ENCODE data around the gene BLOC1S1.

The BLOC1S1 gene

GRCh38 chr12:55742719-55743405, 27.0 kb downstream of the BLOC1S1 start, which contains the start of gene GDF11:
Gene GDF11, plus strand, starts transcription at chr12:55743122. Its CDS starts 195 bp downstream, at chr12:55743317.
- Histone ChIP-seq H3K4me3 (ENCODE audit: low read depth in 1 of 2, low read length in 2 of 2) (peak within 1 kb of the TSS; percentile 62 to 75), H3K4me1 (ENCODE audit: control insufficient read depth in 1 of 2, insufficient read depth in 2 of 2, low read length in 2 of 2) (peaks cover 12 to 31% of the 10 kb centered on the region in 2 donors), H3K27ac (ENCODE audit: low read length) (no peak within 1 kb of the TSS), H3K27me3 (ENCODE audit: low read depth, low read length) (peaks cover 6% of the 10 kb centered on the region), H3K9me3 (ENCODE audit: control insufficient read depth in 1 of 2, low read length in 2 of 2) (no peaks in the 10 kb centered on the region), H3K36me3 (ENCODE audit: control insufficient read depth in 1 of 2, insufficient read depth in 2 of 2, low read length in 2 of 2) (no peaks in the 10 kb centered on the region)

GRCh38 chr12:55743406-55744339, 27.8 kb downstream of the BLOC1S1 start:
- H3K9me3 ChIP-seq (ENCODE audit: control insufficient read depth in 1 of 2, low read length in 2 of 2) = no peaks in the 10 kb centered on the region
- H3K4me1 ChIP-seq (ENCODE audit: control insufficient read depth in 1 of 2, insufficient read depth in 2 of 2, low read length in 2 of 2) = peaks cover 6 to 23% of the 10 kb centered on the region in 2 donors
- H3K36me3 ChIP-seq (ENCODE audit: control insufficient read depth in 1 of 2, insufficient read depth in 2 of 2, low read length in 2 of 2) = no peaks in the 10 kb centered on the region
- peaks cover 6% of the 10 kb centered on the region for H3K27me3 ChIP-seq (ENCODE audit: low read depth, low read length)
- no peak overlapping the region for H3K27ac ChIP-seq (ENCODE audit: low read length)
- H3K4me3 ChIP-seq (ENCODE audit: low read depth in 1 of 2, low read length in 2 of 2) = peak overlapping the region; percentile 62 to 75

- H3K27me3 ChIP-seq (ENCODE audit: low read depth, low read length) = peaks cover 6% of the 10 kb centered on the region
- peak overlapping the region; percentile 62 to 75 for H3K4me3 ChIP-seq (ENCODE audit: low read depth in 1 of 2, low read length in 2 of 2)
- H3K9me3 ChIP-seq (ENCODE audit: control insufficient read depth in 1 of 2, low read length in 2 of 2) = no peaks in the 10 kb centered on the region
- H3K36me3 ChIP-seq (ENCODE audit: control insufficient read depth in 1 of 2, insufficient read depth in 2 of 2, low read length in 2 of 2) = peaks cover 0 to 3% of the 10 kb centered on the region in 2 donors
- H3K4me1 ChIP-seq (ENCODE audit: control insufficient read depth in 1 of 2, insufficient read depth in 2 of 2, low read length in 2 of 2) = peaks cover 6 to 23% of the 10 kb centered on the region in 2 donors
- peak overlapping the region; percentile 51 for H3K27ac ChIP-seq (ENCODE audit: low read length)
Measured at GRCh38 chr12:55744340-55745030, 28.6 kb downstream of the BLOC1S1 start.

GRCh38 chr12:55745361-55746173, 29.7 kb downstream of the BLOC1S1 start:
- Histone ChIP-seq H3K27me3 (ENCODE audit: low read depth, low read length) (peaks cover 6% of the 10 kb centered on the region), H3K4me1 (ENCODE audit: control insufficient read depth in 1 of 2, insufficient read depth in 2 of 2, low read length in 2 of 2) (peaks cover 6 to 23% of the 10 kb centered on the region in 2 donors), H3K4me3 (ENCODE audit: low read depth in 1 of 2, low read length in 2 of 2) (peak overlapping the region in 1 of 2 donors; percentile 16), H3K36me3 (ENCODE audit: control insufficient read depth in 1 of 2, insufficient read depth in 2 of 2, low read length in 2 of 2) (peaks cover 1 to 3% of the 10 kb centered on the region in 2 donors), H3K9me3 (ENCODE audit: control insufficient read depth in 1 of 2, low read length in 2 of 2) (no peaks in the 10 kb centered on the region), H3K27ac (ENCODE audit: low read length) (peak overlapping the region; percentile 51)

- Histone ChIP-seq H3K36me3 (ENCODE audit: control insufficient read depth in 1 of 2, insufficient read depth in 2 of 2, low read length in 2 of 2) (peaks cover 5 to 9% of the 10 kb centered on the region in 2 donors), H3K27ac (ENCODE audit: low read length) (no peak overlapping the region), H3K4me3 (ENCODE audit: low read depth in 1 of 2, low read length in 2 of 2) (no peak overlapping the region), H3K4me1 (ENCODE audit: control insufficient read depth in 1 of 2, insufficient read depth in 2 of 2, low read length in 2 of 2) (peaks cover 6 to 23% of the 10 kb centered on the region in 2 donors), H3K9me3 (ENCODE audit: control insufficient read depth in 1 of 2, low read length in 2 of 2) (no peaks in the 10 kb centered on the region), H3K27me3 (ENCODE audit: low read depth, low read length) (peaks cover 6% of the 10 kb centered on the region)
Measured at GRCh38 chr12:55746174-55746912, 30.5 kb downstream of the BLOC1S1 start.

- Histone ChIP-seq H3K4me1 (ENCODE audit: control insufficient read depth in 1 of 2, insufficient read depth in 2 of 2, low read length in 2 of 2) (peaks cover 6 to 23% of the 10 kb centered on the region in 2 donors), H3K4me3 (ENCODE audit: low read depth in 1 of 2, low read length in 2 of 2) (no peak overlapping the region), H3K27me3 (ENCODE audit: low read depth, low read length) (peaks cover 6% of the 10 kb centered on the region), H3K36me3 (ENCODE audit: control insufficient read depth in 1 of 2, insufficient read depth in 2 of 2, low read length in 2 of 2) (peaks cover 9 to 14% of the 10 kb centered on the region in 2 donors), H3K9me3 (ENCODE audit: control insufficient read depth in 1 of 2, low read length in 2 of 2) (no peaks in the 10 kb centered on the region), H3K27ac (ENCODE audit: low read length) (no peak overlapping the region)
Measured at GRCh38 chr12:55746913-55747231, 31.0 kb downstream of the BLOC1S1 start.

- Histone ChIP-seq H3K9me3 (ENCODE audit: control insufficient read depth in 1 of 2, low read length in 2 of 2) (no peaks in the 10 kb centered on the region), H3K36me3 (ENCODE audit: control insufficient read depth in 1 of 2, insufficient read depth in 2 of 2, low read length in 2 of 2) (peaks cover 19 to 30% of the 10 kb centered on the region in 2 donors), H3K4me3 (ENCODE audit: low read depth in 1 of 2, low read length in 2 of 2) (no peak overlapping the region), H3K27ac (ENCODE audit: low read length) (no peak overlapping the region), H3K27me3 (ENCODE audit: low read depth, low read length) (peaks cover 6% of the 10 kb centered on the region), H3K4me1 (ENCODE audit: control insufficient read depth in 1 of 2, insufficient read depth in 2 of 2, low read length in 2 of 2) (peaks cover 4 to 19% of the 10 kb centered on the region in 2 donors)
Measured at GRCh38 chr12:55748230-55748993, 32.6 kb downstream of the BLOC1S1 start.

- Histone ChIP-seq H3K27me3 (ENCODE audit: low read depth, low read length) (no peaks in the 10 kb centered on the region), H3K27ac (ENCODE audit: low read length) (no peak overlapping the region), H3K9me3 (ENCODE audit: control insufficient read depth in 1 of 2, low read length in 2 of 2) (no peaks in the 10 kb centered on the region), H3K4me1 (ENCODE audit: control insufficient read depth in 1 of 2, insufficient read depth in 2 of 2, low read length in 2 of 2) (no peaks in the 10 kb centered on the region), H3K4me3 (ENCODE audit: low read depth in 1 of 2, low read length in 2 of 2) (no peak overlapping the region), H3K36me3 (ENCODE audit: control insufficient read depth in 1 of 2, insufficient read depth in 2 of 2, low read length in 2 of 2) (peaks cover 69 to 77% of the 10 kb centered on the region in 2 donors)
Measured at GRCh38 chr12:55755246-55755645, 39.4 kb downstream of the BLOC1S1 start.

GRCh38 chr12:55757701-55758100, 41.9 kb downstream of the BLOC1S1 start:
- Histone ChIP-seq H3K4me3 (ENCODE audit: low read depth in 1 of 2, low read length in 2 of 2) (no peak overlapping the region), H3K27ac (ENCODE audit: low read length) (no peak overlapping the region), H3K4me1 (ENCODE audit: control insufficient read depth in 1 of 2, insufficient read depth in 2 of 2, low read length in 2 of 2) (no peaks in the 10 kb centered on the region), H3K36me3 (ENCODE audit: control insufficient read depth in 1 of 2, insufficient read depth in 2 of 2, low read length in 2 of 2) (peaks cover 54 to 67% of the 10 kb centered on the region in 2 donors), H3K9me3 (ENCODE audit: control insufficient read depth in 1 of 2, low read length in 2 of 2) (no peaks in the 10 kb centered on the region), H3K27me3 (ENCODE audit: low read depth, low read length) (no peaks in the 10 kb centered on the region)
